Stimulated activated CD4-positive, alpha-beta T cell treated with anti-CD3 and anti-CD28 coated beads, Interleukin-15, amount 100 ng/mL, for 1 hour (primary cell): ENCODE measurements around the gene SLC25A47.
"Not testable (repeated sequence)": the region's sequence is repeated elsewhere in the genome, so short reads cannot be mapped to it uniquely, and the experiment has no call there.

Source experiments
- DNase-seq, 2 donors: peaks; one replicate each; pipeline ENCODE4 v3.0.0-alpha.2; 2020; ENCODE audit warnings: low read depth in 1 of 2, low spot score in 1 of 2

Gene SLC25A47

GRCh38 chr14:100342826-100343225 lies 19.7 kb downstream of the SLC25A47 start:
- DNase-seq, result not testable (repeated sequence)

- not testable (repeated sequence) for DNase-seq
Measured at GRCh38 chr14:100344657-100345056, 21.5 kb downstream of the SLC25A47 start.

DNA sequence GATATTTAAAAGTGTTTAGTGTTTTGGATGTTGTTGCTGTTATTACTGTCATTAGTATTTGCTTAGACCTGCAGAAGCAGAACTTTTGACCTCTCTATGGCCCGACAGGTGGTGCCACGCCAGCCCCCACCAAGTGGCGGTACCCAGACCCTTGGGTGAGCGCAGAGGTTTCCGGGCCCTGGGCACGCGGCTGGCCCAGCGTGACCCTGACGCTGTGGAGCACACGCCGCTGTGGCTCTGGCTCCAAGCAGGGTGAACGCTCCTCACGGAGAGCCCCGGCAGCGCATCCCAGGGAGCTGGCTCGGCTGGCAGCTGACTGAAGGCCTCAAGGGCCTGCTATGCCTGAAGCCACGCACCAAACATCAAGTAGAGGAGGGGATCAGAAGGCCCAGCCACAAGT lies 22.6 kb downstream of the SLC25A47 start:
- no peak for DNase-seq

DNA sequence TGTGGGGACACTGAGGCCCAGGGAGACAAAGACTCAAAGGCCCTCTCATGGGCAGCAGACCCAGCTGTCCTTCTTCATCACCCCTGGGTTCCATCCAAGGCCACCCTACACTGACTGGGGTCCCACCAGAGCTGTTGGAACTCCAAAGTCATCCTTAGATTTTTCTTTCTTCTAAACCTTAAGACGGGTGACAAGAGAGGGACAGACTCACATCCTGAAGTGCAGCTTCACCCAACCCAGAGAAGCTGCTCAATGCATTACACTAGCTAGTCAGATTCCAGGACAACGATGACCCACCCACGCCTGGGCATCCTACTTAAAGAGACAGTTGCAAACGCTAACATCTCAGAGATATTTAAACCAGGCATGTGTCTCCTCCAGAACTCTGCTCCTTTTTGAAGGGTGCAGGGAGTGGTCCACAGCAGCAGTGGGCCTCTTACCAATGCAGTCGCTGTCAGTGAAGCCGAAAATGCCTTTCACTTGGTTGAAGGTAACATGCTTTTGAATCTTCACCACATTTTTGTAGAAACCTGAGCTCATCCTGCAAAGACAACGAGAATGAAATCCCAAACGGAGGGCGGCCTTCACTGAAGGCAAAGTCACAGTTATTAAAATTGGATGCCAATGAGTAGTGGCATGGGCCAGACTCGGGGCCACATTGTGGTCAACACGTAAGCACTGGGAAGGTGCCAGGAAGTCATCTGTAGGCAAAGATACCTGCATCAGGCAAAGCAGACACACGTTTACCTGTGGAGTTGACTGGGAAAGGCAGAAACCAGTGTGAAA lies 23.4 kb downstream of the SLC25A47 start:
- DNase-seq, result no peak

DNA sequence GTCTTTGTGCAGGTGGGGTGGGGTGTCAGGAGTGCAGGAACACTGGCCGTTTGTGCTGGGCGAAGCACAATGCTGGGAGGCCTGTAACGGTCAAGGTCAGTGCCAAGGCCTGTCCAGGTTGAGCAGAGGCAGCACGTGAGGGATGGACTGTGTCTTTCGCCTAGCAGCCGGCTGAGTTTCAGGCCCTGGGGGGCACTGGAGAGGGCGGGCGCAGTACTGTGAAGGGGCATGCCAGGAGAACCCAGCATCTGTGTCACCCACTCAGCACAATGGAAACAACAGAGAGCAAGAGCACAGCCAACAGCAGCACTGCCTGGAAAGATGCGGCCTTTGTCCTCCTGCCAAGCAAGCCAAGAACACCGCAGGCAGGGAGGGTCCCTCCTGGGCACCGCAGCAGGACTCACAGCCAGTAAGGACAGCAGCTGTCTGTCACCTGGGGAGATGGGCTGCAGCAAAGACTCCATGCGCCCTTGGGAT lies 25.2 kb downstream of the SLC25A47 start:
- no peak for DNase-seq

DNA sequence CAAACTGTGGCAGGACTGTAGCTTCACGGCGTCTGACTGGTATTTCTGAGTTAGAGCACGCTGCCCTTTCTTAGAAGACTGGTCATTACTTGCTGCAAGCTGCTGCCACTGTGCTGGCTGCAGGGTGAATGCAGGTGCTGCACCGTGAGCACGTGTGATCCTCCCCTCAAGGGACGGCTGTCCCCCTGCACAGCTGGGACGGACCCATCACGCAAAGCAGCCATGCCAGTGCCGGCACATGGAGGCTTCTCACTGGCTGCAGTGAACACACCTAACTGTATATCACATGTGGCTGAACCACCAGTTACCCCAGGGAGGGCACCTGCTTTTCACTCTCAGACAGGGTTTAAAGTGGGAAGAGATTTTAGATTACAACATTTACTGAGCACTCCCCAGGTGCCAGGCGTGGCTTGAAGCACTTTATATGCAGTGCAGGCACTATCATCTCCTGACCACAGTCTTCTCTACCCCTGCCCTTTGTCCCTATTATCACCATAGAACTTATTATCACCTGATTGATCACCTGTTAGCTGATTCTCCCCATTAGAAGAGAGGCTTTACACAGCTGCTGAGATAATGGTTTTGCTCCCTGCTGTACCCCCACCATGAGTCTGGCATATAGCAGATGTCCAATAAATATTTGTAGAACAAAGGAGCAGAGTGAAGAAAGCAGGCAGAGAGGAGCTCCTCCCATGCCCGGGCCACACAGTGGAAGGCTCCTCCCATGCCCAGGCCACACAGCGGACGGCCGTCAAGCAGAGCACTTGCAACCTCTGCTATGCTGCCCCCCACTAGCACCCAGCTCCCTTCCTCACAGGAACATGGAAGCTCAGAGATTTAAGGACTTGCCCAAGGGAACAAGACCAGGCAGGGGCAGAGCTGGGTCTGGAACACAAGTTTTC lies 25.9 kb downstream of the SLC25A47 start:
- DNase-seq, result no peak

- DNase-seq, result no peak
Measured at GRCh38 chr14:100350276-100350926, 27.3 kb downstream of the SLC25A47 start.

- DNase-seq, result no peak
Measured at GRCh38 chr14:100350986-100351385, 27.8 kb downstream of the SLC25A47 start.

- no peak for DNase-seq
Measured at GRCh38 chr14:100358396-100358795, 35.3 kb downstream of the SLC25A47 start.

DNA sequence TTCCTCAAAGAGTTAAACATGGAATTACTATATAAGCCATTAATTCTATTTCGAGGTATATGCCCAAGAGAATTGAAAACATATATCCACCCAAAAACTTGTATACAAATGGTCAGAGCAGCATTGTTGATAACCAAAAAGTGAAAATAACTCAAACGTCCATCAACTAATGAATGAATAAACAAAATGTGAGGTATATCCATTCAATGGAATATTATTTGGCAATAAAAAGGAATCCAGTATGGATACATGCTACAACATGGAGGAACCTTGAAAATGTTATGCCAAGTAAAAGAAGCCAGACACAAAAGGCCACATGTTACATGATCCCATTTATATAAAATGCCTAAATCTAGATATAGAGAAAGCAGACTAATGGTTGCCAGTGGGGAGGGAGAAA lies 36.0 kb downstream of the SLC25A47 start:
- DNase-seq, result no peak

DNA sequence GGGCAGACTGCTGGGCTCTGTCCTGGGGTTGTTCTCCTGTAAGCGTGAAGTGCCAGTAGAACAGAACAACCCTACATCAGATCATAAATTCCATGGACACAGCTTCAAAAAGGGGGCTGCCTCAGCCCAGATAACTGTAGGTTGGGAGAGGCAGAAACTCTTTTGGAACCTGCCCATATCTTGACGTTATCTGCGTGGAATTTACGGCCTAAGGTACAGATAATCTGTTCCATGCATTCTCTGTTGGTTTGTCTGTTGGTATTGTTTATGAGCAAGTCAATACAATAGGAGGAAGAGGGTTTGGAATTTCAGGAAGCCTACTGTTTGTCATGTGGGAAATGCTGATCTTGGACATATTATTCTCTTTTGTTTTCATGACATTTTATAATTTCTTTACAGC lies 36.7 kb downstream of the SLC25A47 start:
- DNase-seq, result no peak

- DNase-seq, result no peak
Measured at GRCh38 chr14:100361626-100362025, 38.5 kb downstream of the SLC25A47 start.

- DNase-seq, result no peak
Measured at GRCh38 chr14:100362311-100362927, 39.3 kb downstream of the SLC25A47 start.

GRCh38 chr14:100363053-100363452 lies 39.9 kb downstream of the SLC25A47 start:
- no peak for DNase-seq

GRCh38 chr14:100364403-100364802 lies 41.3 kb downstream of the SLC25A47 start:
- DNase-seq, result no peak

- no peak for DNase-seq
Measured at GRCh38 chr14:100365741-100366140, 42.6 kb downstream of the SLC25A47 start.

DNA sequence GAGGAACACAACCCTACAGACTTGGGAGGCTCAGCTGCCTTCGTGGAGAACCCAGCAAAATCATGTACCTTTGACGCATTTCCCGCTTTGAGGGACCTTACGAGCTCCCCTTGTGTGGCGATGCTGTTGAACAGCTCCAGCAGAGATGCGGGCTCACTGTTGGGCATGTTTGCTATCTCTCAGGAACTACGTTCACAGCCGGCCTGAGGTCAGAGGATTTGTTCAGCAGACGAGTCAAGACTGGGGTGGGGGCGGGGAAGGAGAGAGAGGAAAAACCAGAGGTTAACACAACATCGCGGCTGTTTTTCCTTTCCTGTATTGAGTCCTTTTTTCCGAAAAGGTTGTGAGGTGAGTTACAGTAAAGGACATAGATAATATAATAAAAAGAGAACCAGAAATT lies 45.9 kb downstream of the SLC25A47 start:
- DNase-seq, result no peak

- DNase-seq, result no peak
Measured at GRCh38 chr14:100370003-100370402, 46.9 kb downstream of the SLC25A47 start.

- DNase-seq, result no peak
Measured at GRCh38 chr14:100371773-100372172, 48.6 kb downstream of the SLC25A47 start.

DNA sequence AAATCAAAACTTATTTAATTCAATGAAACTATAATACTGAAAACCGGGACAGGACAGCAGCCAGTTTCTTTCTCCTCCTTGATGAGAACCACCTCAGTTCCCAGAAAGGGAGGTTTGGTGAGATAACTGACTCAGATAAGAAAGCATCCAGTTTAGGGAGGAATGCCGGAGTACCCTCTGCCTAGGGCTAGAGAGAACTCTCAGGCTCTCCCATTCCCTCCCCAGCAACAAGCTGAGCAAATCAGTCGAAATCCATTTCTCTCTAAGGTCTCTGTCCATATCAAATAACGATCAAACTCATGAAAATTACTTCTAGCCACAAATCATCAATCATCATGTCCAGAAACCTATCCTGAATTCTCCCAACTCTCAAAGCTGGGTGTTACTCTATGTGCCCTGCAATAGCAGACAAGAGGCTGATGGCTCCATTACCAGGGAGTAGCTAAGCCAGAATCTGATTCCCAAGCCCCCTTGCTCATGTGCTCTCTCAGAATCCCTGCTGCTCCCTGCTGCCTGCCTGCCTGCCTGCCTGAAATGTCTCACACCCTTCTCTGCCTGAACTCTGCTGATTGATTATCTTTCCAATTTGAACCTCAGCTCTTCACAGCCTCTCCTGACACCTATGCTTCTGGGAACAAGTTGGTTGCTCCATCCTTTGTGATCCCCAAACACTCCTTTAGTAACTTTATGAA lies 49.4 kb downstream of the SLC25A47 start:
- DNase-seq, result no peak

GRCh38 chr14:100374270-100374669 lies 51.1 kb downstream of the SLC25A47 start:
- no peak for DNase-seq
